Measurements from ENCODE around the gene LIN7B.
"Not testable (repeated sequence)": the region's sequence is repeated elsewhere in the genome, so short reads cannot be mapped to it uniquely, and the experiment has no call there.

LIN7B gene

GRCh38 chr19:49119411-49120324 is 5.5 kb downstream of the LIN7B start, which contains the start of gene PPFIA3:
Gene PPFIA3, plus strand, starts transcription at chr19:49119544. Its CDS starts 8,330 bp downstream, at chr19:49127874.
- peak; percentile 15 for DNase-seq

- no peak for DNase-seq
These were observed 6.1 kb downstream of the LIN7B start for GRCh38 chr19:49120325-49120683.

DNA sequence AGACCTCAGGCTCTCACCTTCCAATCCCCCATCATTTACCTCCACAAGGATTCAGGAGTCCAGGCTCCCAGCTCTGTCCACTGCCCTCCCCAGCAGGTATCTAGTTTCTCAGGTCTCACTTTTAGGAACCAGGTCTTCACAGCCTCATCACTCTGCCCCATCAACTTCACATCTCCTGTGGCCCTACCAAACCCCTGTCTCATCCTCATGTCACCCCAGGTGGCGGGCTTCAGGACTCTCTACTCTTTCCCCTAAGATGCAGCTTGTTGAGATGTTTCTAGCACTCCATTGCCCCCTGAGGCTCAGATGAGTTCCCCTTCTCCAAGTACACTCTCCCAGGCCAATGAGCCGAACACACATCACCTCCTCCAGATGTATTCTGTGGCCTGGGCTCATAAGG is 6.7 kb downstream of the LIN7B start:
- DNase-seq, result no peak

GRCh38 chr19:49121841-49122240 is 7.7 kb downstream of the LIN7B start:
- not testable (repeated sequence) for DNase-seq

DNA sequence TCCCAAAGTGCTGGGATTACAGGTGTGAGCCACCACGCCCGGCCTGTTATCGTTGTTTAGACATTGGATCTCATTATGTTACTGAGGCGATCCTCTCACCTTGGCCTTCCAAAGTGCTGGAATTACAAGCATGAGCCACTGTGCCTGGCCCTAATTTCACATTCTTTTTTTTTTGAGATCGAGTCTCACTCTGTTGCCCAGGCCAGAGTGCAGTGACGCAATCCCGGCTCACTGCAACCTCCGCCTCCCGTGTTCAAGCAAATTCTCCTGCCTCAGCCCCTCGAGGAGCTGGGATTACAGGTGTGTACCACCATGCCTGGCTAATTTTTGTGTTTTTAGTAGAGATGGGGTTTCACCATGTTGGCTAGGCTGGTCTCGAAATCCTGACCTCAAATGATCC is 9.1 kb downstream of the LIN7B start:
- not testable (repeated sequence) for DNase-seq

DNA sequence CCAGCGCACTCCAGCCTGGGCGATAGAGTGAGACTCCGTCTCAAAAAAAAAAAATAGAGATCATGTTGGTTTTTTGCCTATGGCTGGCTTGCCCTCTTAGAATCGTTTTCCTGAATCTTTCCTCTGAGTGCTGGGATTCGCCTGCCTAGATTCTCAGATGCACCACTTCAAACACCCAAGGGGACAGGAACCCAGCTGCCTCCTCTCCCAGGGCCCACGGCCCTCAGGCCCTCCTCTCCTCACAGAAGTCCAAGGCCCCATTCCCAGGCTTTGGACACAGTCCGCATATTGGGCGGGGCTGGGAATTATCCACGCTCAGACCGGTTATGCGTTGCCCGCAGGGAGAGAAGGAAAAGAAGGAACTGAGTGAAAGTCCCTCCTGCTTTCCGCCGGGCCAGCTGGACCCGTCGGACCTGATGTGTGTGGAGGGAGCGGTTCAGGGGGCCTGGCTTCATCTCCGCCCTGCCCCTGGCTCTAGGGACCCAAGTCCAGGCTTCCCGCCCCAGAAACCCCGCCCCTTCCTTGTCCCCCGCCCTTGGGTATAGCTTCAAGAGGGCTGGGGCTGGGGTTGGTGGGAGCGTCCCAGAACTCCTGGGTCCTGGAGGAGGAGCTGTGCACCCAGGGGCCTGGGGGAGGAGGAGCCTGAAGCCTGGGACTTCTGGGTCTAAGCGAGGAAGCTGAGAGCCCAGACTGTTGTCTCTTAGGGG is 11.0 kb downstream of the LIN7B start:
- no peak for DNase-seq

DNA sequence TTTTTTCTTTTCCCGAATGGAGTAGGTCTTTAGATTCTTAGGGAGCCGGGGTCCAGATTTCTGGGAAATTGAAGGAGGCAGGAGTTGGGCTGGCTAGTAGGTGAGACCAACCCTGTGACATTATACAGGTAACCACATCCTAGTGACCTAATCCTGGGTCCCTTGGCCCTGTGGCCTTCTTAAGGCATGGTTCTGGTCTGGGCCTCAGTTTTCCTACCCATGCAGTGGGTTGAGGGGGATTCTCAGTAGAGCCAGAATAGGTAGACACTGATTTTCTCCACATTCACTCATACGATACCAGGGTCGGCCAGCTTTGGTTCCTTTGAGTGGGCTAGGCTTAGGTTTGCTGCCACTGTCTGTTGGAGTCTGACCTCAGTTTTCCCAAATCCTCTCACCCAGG is 12.4 kb downstream of the LIN7B start:
- no peak for DNase-seq

GRCh38 chr19:49127225-49127624 is 13.1 kb downstream of the LIN7B start:
- not testable (repeated sequence) for DNase-seq

- DNase-seq, result peak; percentile 94
These were observed 13.7 kb downstream of the LIN7B start for GRCh38 chr19:49127674-49128544.

- no peak for DNase-seq
These were observed 14.5 kb downstream of the LIN7B start for GRCh38 chr19:49128545-49129237.

DNA sequence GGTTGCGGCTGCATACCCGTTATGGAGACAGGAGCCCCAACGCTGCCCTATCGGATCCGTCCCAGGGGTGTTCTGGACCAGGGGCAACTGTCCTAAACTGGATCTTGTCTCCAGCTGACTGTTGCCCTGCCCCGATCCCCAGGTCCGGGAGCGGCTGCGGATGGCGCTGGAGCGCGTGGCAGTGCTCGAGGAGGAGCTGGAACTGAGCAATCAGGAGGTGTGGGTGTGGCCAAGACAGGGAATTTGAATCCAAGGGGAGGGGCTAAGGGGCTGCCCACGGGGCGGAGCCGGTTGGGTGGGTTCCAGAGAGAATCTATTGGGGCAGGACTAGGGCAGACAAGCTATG is 15.0 kb downstream of the LIN7B start:
- no peak for DNase-seq

DNA sequence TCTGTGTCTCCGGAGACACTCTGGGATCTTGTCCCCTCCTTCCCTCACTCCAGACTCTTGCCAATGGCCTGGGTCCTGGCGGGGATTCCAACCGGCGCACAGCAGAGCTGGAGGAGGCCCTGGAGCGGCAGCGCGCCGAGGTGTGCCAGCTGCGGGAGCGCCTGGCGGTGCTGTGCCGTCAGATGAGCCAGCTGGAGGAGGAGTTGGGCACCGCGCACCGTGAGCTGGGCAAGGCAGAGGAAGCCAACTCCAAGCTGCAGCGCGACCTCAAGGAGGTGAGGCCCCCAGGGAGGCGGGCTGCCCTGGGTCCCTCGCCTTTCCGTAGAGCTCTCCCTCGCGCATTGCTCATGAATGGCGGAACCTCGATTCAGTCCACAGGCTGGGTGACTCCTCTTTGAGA is 16.2 kb downstream of the LIN7B start:
- no peak for DNase-seq

GRCh38 chr19:49132974-49133609 is 18.9 kb downstream of the LIN7B start:
- peak; percentile 39 for DNase-seq

- DNase-seq, result peak; percentile 34
These were observed 19.7 kb downstream of the LIN7B start for GRCh38 chr19:49133621-49134454.

DNA sequence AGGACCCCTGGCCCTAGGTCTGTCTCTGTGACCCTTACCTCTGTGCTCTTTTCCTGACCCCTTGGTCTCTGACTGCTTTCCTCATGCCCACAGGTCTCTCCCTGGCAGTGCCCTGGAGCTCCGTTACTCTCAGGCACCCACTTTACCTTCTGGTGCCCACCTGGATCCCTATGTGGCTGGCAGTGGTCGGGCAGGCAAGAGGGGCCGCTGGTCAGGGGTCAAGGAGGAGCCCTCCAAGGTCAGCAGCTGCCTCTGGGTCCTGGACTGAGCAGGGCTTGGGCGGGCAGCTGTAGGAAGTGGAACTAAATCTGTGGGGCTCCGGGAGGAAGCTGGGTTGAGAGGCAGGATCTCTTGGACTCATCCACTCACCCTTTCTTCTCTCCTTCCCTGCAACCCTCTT is 21.5 kb downstream of the LIN7B start:
- DNase-seq, result no peak

DNA sequence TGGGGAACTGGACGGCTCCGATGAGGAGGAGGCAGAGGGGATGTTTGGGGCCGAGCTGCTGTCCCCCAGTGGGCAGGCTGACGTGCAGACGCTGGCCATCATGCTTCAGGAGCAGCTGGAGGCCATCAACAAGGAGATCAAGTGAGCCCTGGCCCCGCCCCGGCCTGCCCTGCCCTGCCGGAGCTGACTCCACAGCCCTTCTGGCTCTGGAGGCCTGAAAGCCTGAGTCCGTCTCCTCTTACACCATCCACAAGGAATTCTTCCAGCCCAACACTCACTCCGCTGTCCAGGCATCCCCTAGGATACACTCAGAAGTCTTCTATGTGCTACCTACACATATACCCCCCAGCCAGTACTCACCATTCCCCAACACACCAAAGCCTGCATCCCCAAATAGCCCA is 22.6 kb downstream of the LIN7B start:
- DNase-seq, result no peak

DNA sequence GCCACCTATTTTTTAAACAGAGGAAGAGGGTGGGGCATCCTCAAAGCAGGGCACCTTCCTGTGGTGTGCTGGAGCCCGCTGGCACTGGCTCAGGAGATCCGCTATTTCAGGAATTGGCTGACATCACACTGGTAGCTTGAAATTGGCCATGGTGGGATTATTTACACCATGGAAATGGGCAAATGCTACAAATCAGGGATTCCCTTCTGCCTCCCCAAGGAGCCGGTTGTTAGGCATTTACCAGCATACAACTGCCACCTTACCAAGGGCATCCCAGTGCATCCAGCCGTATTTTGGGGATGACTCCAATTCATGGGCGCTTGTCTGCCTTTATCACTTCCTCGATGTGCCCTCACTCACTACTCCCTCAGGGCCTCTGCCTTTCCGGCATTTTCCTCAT is 26.8 kb downstream of the LIN7B start:
- no peak for DNase-seq

DNA sequence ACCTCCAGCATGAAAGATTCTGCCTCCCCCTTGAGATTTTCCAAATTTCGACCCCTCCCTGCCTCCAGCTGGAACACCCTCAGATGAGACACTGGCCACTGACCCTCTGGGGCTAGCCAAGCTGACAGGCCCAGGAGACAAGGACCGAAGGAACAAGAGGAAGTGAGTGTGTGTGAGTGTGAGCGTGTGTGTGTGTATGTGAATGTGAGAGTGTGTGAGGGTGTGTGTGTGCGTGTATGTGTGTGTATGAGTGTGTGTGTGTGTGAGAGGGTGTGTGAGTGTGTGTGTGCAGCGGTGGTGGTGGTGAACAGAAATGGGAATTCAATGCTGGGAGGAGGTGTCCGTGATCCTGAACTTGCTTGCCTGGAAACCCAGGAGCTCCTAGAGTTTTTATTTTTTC is 27.2 kb downstream of the LIN7B start:
- DNase-seq, result no peak

- DNase-seq, result peak; percentile 70
These were observed 28.7 kb downstream of the LIN7B start for GRCh38 chr19:49142866-49143335.

- DNase-seq, result peak; percentile 63
These were observed 31.6 kb downstream of the LIN7B start for GRCh38 chr19:49145573-49146407.

Measured in CD4-positive, alpha-beta T cell treated with Interferon gamma for 1 hour (primary cell).